Breast epithelium (tissue), 3 donors: ENCODE results near the gene SIRT1.

Experiments
- POLR2A ChIP-seq: fragments of 450-650 bp; IDR thresholded peaks from one replicate; pipeline ENCODE4 v1.6.1; 2016; ENCODE audit warnings: antibody characterized with exemption, mild to moderate bottlenecking, moderate library complexity
- POLR2AphosphoS5 ChIP-seq, 3 donors: sonication (generic); formaldehyde crosslinking; IDR thresholded peaks; one replicate each; pipeline ENCODE4 v1.6.1; 2017; ENCODE audit warnings: antibody characterized with exemption in 3 of 3
- TF ChIP-seq, protein P1 (sequence below), 3 donors: fragments of 450-650 bp; IDR thresholded peaks; one replicate each; pipeline ENCODE4 v1.5.1; 2016 to 2017; ENCODE audit warnings: antibody characterized with exemption in 3 of 3, mild to moderate bottlenecking in 3 of 3, moderate library complexity in 3 of 3

DNA sequence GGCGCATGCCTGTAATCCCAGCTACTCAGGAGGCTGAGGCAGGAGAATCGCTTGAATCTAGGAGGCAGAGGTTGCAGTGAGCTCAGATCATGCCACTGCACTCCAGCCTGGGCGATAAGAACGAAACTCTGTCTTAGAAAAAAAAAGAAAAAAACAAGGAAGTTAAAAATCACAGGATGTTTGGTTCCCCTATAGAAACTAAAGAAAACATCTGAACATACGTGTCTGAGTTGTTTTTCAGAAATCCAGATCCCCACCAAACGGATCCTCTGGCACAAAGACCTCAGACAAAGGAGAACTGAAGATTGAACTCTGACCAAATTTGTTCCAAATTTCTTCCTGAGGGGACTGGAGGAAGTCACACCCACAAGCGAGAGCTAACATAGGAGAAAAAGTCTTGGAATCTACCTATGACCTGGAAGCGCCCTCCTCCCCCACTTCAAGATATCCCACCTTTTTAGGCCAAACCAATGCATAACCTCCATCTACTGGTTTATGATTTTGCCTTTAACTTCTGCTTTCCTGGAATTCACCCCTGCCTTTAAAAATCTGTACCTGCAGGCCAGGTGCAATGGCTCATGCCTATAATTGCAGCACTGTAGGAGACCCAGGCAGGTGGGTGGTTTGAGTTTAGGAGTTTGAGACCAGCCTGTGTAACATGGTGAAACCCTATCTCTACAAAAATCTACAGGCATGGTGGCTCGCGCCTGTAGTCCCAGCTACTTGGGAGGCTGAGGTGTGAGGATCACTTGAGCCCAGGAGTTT is 19.7 kb upstream of the SIRT1 start:
- TF ChIP-seq POLR2A (no peak), POLR2AphosphoS5 (IDR thresholded peaks at IDR 0.05) (no peak)
- TF ChIP-seq, protein P1, sequence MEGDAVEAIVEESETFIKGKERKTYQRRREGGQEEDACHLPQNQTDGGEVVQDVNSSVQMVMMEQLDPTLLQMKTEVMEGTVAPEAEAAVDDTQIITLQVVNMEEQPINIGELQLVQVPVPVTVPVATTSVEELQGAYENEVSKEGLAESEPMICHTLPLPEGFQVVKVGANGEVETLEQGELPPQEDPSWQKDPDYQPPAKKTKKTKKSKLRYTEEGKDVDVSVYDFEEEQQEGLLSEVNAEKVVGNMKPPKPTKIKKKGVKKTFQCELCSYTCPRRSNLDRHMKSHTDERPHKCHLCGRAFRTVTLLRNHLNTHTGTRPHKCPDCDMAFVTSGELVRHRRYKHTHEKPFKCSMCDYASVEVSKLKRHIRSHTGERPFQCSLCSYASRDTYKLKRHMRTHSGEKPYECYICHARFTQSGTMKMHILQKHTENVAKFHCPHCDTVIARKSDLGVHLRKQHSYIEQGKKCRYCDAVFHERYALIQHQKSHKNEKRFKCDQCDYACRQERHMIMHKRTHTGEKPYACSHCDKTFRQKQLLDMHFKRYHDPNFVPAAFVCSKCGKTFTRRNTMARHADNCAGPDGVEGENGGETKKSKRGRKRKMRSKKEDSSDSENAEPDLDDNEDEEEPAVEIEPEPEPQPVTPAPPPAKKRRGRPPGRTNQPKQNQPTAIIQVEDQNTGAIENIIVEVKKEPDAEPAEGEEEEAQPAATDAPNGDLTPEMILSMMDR (IDR thresholded peaks at IDR 0.05) = no peak
